SK-N-SH (cell line): ENCODE measurements around the gene STYK1. TPM values are rescaled to one million over a fixed set of nuclear protein-coding genes. Genes with fewer than 3 reads are reported as not detected.

ENCODE experiments used
- polyA plus RNA-seq, 3 experiments: library from polyadenylated mRNA; depleted of rRNA; stranded (reverse); fragments of >200 nt; gene quantifications; 2 replicates each; pipeline ENCODE4 v1.2.3, GENCODE V29; 2012

Gene STYK1
- polyA plus RNA-seq, 1 of the 3 experiments (the other 2 are of a cell fraction) = not detected

Other genes starting within 250 kb of the STYK1 start
- not detected in 2 replicates for gene KLRC2, start 238.0 kb downstream of the STYK1 start, polyA plus RNA-seq (2012; rRNA removed)
- gene KLRC1, start 220.7 kb downstream of the STYK1 start, polyA plus RNA-seq (2012; rRNA removed) = not detected in 2 replicates
- 0.07 and 0.16 TPM in 2 replicates for gene EIF2S3B, start 168.2 kb downstream of the STYK1 start, polyA plus RNA-seq (2012; rRNA removed)
- gene MAGOHB, start 60.4 kb downstream of the STYK1 start, polyA plus RNA-seq (2012; rRNA removed) = 13.5 and 15.7 TPM in 2 replicates
- 12.2 and 22.4 TPM in 2 replicates for gene YBX3, start 49.3 kb upstream of the STYK1 start, polyA plus RNA-seq (2012; rRNA removed)
- not detected in 2 replicates for gene TAS2R7, start 128.6 kb upstream of the STYK1 start, polyA plus RNA-seq (2012; rRNA removed)
- not detected in 2 replicates for gene TAS2R8, start 133.2 kb upstream of the STYK1 start, polyA plus RNA-seq (2012; rRNA removed)
- not detected in 2 replicates for gene TAS2R9, start 136.1 kb upstream of the STYK1 start, polyA plus RNA-seq (2012; rRNA removed)
- 0.16 and 0.21 TPM in 2 replicates for gene TAS2R10, start 152.3 kb upstream of the STYK1 start, polyA plus RNA-seq (2012; rRNA removed)
- 3.9 and 4.3 TPM in 2 replicates for gene PRR4, start 175.4 kb upstream of the STYK1 start, polyA plus RNA-seq (2012; rRNA removed)
- gene PRH1, start 210.2 kb upstream of the STYK1 start, polyA plus RNA-seq (2012; rRNA removed) = 2.0 and 3.6 TPM in 2 replicates
- 0.03 TPM in 1 of 2 replicates, not detected in the other for gene TAS2R13, start 235.5 kb upstream of the STYK1 start, polyA plus RNA-seq (2012; rRNA removed)